ENCODE measurements around the gene STX7. TPM values are rescaled to one million over a fixed set of nuclear protein-coding genes. Genes with fewer than 3 reads are reported as not detected.

Gene STX7
- total RNA-seq, 2 experiments from 2014 or later = 20.2 to 24.3 TPM

- Mint-ChIP-seq H3K27ac (no peak overlapping the region), H3K4me1 (peaks cover 10% of the 10 kb centered on the region), H3K4me3 (no peak overlapping the region), H3K9me3 (no peaks in the 10 kb centered on the region), H3K27me3 (no peaks in the 10 kb centered on the region), H3K36me3 (ENCODE audit: low read depth) (no peaks in the 10 kb centered on the region)
- DNase-seq = no peak
- ChIA-PET POLR2A (no interaction called here), CTCF (interaction anchor here (1.0 to 2.2 kb wide), 2 partner anchors 8 to 203 kb away, joined by 5 to 6 read pairs; no protein-coding TSS in a partner anchor)
Observed at GRCh38 chr6:132482581-132482980, 30.3 kb downstream of the STX7 start.

GRCh38 chr6:132481189-132481588 lies 31.7 kb downstream of the STX7 start:
- no peaks in the 10 kb centered on the region for H3K36me3 Mint-ChIP-seq (ENCODE audit: low read depth)
- no peaks in the 10 kb centered on the region for H3K27me3 Mint-ChIP-seq
- H3K4me3 Mint-ChIP-seq = no peak overlapping the region
- peaks cover 10% of the 10 kb centered on the region for H3K4me1 Mint-ChIP-seq
- CTCF ChIA-PET = interaction anchor here (1.8 kb wide), 1 partner anchor 201 kb away, joined by 4 read pairs; no protein-coding TSS in a partner anchor
- POLR2A ChIA-PET = no interaction called here
- no peak overlapping the region for H3K27ac Mint-ChIP-seq
- H3K9me3 Mint-ChIP-seq = no peaks in the 10 kb centered on the region
- no peak for DNase-seq

DNA sequence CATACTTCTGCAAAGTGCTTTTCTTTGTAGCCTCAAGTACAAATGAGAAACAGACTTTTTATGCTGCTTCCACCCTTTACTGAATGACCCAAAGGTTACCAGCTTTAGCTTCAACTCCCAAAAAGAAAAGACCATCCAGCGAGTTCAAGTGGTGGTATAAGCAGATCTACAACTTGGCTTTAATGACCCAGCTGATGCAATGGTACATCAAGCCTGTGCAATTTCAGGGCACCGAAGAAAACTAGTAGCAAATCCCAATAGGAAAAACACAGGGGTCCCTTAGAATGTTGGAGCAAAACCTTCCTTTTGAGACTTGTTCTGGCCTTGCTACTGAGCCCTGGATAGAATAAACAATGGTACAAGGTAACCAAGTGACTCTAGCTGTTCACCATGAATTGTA lies 33.8 kb downstream of the STX7 start:
- H3K36me3 Mint-ChIP-seq (ENCODE audit: low read depth) = no peaks in the 10 kb centered on the region
- ChIA-PET CTCF (no interaction called here), POLR2A (no interaction called here)
- peaks cover 8% of the 10 kb centered on the region for H3K4me1 Mint-ChIP-seq
- DNase-seq = no peak
- no peaks in the 10 kb centered on the region for H3K9me3 Mint-ChIP-seq
- no peaks in the 10 kb centered on the region for H3K27me3 Mint-ChIP-seq
- H3K4me3 Mint-ChIP-seq = no peak overlapping the region
- no peak overlapping the region for H3K27ac Mint-ChIP-seq

GRCh38 chr6:132478674-132479073 lies 34.2 kb downstream of the STX7 start:
- CTCF ChIA-PET = no interaction called here

DNA sequence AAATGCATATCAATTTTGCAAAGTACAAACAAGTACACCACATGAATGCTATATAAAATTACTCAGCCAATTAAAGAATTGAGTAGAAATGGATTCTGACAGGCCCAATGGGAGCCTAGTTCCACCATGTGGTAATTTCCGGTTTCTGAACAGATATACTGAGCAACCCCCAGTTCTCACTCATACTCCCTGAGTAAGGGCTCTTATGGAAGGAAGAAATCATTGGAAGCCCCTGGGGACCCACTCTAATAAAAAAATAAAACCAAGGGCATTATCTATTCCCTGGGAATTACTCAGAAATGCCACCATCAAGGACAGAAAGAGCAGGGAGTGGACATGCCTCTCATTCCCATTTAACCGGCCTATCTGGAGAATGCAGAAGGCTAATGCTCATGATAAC lies 34.6 kb downstream of the STX7 start:
- Mint-ChIP-seq H3K27me3 (no peaks in the 10 kb centered on the region), H3K4me1 (peaks cover 6% of the 10 kb centered on the region), H3K9me3 (no peaks in the 10 kb centered on the region), H3K36me3 (ENCODE audit: low read depth) (no peaks in the 10 kb centered on the region), H3K4me3 (no peak overlapping the region), H3K27ac (peak overlapping the region; percentile 25)
- ChIA-PET POLR2A (no interaction called here), CTCF (no interaction called here)
- DNase-seq = no peak

More at GRCh38 chr6:132478674-132479073, 34.2 kb downstream of the STX7 start:
- Mint-ChIP-seq H3K4me1 (peaks cover 6% of the 10 kb centered on the region), H3K27ac (no peak overlapping the region), H3K4me3 (no peak overlapping the region), H3K36me3 (ENCODE audit: low read depth) (no peaks in the 10 kb centered on the region), H3K9me3 (no peaks in the 10 kb centered on the region), H3K27me3 (no peaks in the 10 kb centered on the region)
- POLR2A ChIA-PET = no interaction called here
- no peak for DNase-seq

- Mint-ChIP-seq H3K27me3 (no peaks in the 10 kb centered on the region), H3K36me3 (ENCODE audit: low read depth) (no peaks in the 10 kb centered on the region), H3K9me3 (no peaks in the 10 kb centered on the region), H3K4me3 (no peak overlapping the region), H3K4me1 (peaks cover 6% of the 10 kb centered on the region), H3K27ac (no peak overlapping the region)
- no peak for DNase-seq
- ChIA-PET POLR2A (no interaction called here), CTCF (no interaction called here)
Observed at GRCh38 chr6:132476688-132477087, 36.2 kb downstream of the STX7 start.

GRCh38 chr6:132475925-132476324 lies 37.0 kb downstream of the STX7 start:
- ChIA-PET POLR2A (no interaction called here), CTCF (no interaction called here)
- H3K4me3 Mint-ChIP-seq = no peak overlapping the region
- H3K4me1 Mint-ChIP-seq = peaks cover 2% of the 10 kb centered on the region
- H3K27ac Mint-ChIP-seq = no peak overlapping the region
- H3K9me3 Mint-ChIP-seq = no peaks in the 10 kb centered on the region
- no peaks in the 10 kb centered on the region for H3K27me3 Mint-ChIP-seq
- no peak for DNase-seq
- H3K36me3 Mint-ChIP-seq (ENCODE audit: low read depth) = no peaks in the 10 kb centered on the region

GRCh38 chr6:132471787-132472186 lies 41.1 kb downstream of the STX7 start:
- H3K36me3 Mint-ChIP-seq (ENCODE audit: low read depth) = peaks cover 11% of the 10 kb centered on the region
- H3K4me1 Mint-ChIP-seq = no peaks in the 10 kb centered on the region
- no peaks in the 10 kb centered on the region for H3K27me3 Mint-ChIP-seq
- ChIA-PET POLR2A (no interaction called here), CTCF (interaction anchor here (1.8 kb wide), 1 partner anchor 13 kb away, joined by 6 read pairs; no protein-coding TSS in a partner anchor)
- DNase-seq = no peak
- no peak overlapping the region for H3K4me3 Mint-ChIP-seq
- H3K9me3 Mint-ChIP-seq = no peaks in the 10 kb centered on the region
- no peak overlapping the region for H3K27ac Mint-ChIP-seq

DNA sequence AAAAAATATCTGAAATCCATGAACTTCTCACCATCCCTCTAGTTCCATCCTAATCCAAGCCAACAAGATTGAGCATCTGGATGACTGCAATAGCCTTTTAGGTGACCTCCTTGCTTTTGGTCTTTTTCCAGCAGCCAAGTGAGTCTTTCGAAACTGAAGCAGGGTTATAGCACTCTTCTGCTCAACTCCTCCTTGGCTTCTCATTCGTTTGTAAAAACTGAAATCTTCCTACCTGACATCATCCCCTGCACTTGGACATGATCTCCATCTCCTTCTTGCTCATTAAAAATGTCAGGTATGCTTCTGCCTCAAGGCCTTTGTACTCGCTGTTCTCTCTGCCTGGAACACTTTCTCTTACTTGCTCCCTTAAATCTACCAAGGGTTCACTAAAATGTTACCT lies 46.0 kb downstream of the STX7 start:
- Mint-ChIP-seq H3K36me3 (ENCODE audit: low read depth) (peaks cover 23% of the 10 kb centered on the region), H3K27ac (no peak overlapping the region), H3K4me1 (no peaks in the 10 kb centered on the region), H3K4me3 (no peak overlapping the region), H3K9me3 (no peaks in the 10 kb centered on the region), H3K27me3 (no peaks in the 10 kb centered on the region)
- no peak for DNase-seq
- ChIA-PET CTCF (no interaction called here), POLR2A (no interaction called here)

DNA sequence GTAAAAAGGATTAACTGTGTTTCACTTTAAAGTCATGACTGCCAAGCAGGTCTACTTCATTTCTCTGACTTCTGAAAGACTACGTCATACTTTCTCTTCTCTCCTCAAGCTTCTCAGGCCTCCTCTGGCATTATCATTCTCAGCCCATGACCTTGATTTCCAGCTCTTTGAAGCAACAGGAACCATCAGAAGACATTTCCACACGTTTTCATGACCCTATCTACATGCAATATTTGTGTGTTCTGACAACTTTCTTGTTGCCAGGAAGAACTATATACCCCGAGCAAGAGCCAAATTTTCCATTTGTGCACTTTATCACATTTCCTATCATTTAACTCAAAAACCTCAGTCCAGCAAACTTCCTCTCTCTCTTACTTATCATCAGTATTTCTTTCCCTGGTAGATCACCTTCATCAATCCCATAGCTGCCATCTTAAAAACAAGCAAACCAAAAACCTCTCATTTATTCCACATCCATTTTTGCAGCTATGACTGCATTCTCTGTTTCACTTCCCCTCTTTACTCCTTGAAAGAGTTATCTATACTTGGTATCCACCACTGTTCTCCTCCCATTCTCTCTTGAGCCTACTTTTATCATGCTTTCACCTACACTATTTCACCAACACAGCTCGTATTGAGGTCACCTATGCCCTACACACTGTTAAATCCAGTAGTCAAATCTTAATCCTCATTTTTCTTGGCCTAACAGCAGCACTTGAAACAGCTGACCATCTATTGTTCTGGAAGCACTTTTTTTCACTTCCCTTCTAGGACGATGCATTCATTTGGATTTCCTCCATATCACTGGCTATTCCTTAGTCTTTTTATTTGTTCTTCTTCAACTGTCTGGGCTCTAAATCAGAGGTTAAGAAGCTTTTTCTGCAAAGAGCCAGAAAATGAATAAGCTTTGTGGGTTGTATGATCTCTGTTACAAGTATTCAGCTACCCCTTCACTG lies 47.1 kb downstream of the STX7 start:
- ChIA-PET POLR2A (no interaction called here), CTCF (interaction anchor here (1.1 kb wide), 1 partner anchor 19 kb away, joined by 3 read pairs; no protein-coding TSS in a partner anchor)
- Mint-ChIP-seq H3K27ac (no peak overlapping the region), H3K4me3 (no peak overlapping the region), H3K9me3 (no peaks in the 10 kb centered on the region), H3K4me1 (no peaks in the 10 kb centered on the region), H3K27me3 (no peaks in the 10 kb centered on the region), H3K36me3 (ENCODE audit: low read depth) (peaks cover 28% of the 10 kb centered on the region)
- DNase-seq = no peak

GRCh38 chr6:132464538-132465256 lies 48.2 kb downstream of the STX7 start:
- ChIA-PET CTCF (no interaction called here), POLR2A (no interaction called here)
- H3K9me3 Mint-ChIP-seq = no peaks in the 10 kb centered on the region

DNA sequence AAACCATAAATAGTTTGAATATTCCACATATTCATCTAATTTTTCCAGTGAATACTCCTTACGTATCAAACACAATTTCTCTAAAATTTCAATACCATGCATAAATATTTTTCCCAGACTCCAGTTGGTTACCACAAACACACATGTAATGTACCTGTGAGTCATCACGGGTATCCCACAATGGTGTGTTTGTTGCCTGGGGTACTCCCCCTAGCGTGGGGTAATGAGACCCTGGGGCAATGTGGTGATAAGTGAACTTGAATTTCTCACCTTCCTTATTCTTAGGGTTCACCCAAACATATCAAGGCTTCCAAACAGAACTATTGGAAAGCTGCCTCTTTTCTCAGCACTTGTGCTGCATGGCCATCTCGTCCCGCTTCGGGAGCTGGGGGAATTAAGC lies 51.0 kb downstream of the STX7 start:
- ChIA-PET CTCF (interaction anchor here (1.0 kb wide), 1 partner anchor 13 kb away, joined by 3 read pairs; no protein-coding TSS in a partner anchor), POLR2A (no interaction called here)
- no peak for DNase-seq
- Mint-ChIP-seq H3K36me3 (ENCODE audit: low read depth) (peaks cover 21% of the 10 kb centered on the region), H3K9me3 (no peaks in the 10 kb centered on the region), H3K4me3 (no peak overlapping the region), H3K4me1 (no peaks in the 10 kb centered on the region), H3K27me3 (no peaks in the 10 kb centered on the region), H3K27ac (no peak overlapping the region)

More at GRCh38 chr6:132464538-132465256, 48.2 kb downstream of the STX7 start:
- peaks cover 26% of the 10 kb centered on the region for H3K36me3 Mint-ChIP-seq (ENCODE audit: low read depth)
- no peaks in the 10 kb centered on the region for H3K4me1 Mint-ChIP-seq
- no peak overlapping the region for H3K4me3 Mint-ChIP-seq
- DNase-seq = no peak
- H3K27ac Mint-ChIP-seq = no peak overlapping the region
- no peaks in the 10 kb centered on the region for H3K27me3 Mint-ChIP-seq

DNA sequence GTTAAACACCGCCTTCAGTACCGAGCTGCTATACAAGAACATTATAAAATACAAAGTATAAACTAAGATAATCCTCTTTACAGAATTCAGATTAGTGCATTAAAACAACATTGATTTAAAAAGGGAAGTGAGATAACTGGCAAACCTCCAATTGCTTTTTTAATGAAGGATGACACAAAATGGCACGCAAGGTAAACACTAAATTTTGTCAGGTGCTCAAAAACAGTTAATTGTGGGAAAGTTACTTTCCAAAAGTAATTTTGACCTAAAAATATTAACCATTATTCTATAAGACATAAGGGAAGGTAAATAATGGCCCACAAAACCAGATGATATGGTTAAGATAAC lies 53.3 kb downstream of the STX7 start:
- Mint-ChIP-seq H3K4me3 (no peak overlapping the region), H3K9me3 (no peaks in the 10 kb centered on the region), H3K27me3 (no peaks in the 10 kb centered on the region), H3K4me1 (no peaks in the 10 kb centered on the region), H3K27ac (no peak overlapping the region), H3K36me3 (ENCODE audit: low read depth) (peaks cover 25% of the 10 kb centered on the region)
- ChIA-PET POLR2A (no interaction called here), CTCF (no interaction called here)
- DNase-seq = no peak
